NT2/D1 (cell line): ENCODE results near the gene HOXD4.

Experiments used
- SUZ12 ChIP-seq: IDR thresholded peaks from 2 replicates; pipeline ENCODE4 v1.6.1; 2011; ENCODE audit not compliant: insufficient read length, insufficient read depth; ENCODE audit errors: extremely low read depth
- YY1 ChIP-seq: IDR thresholded peaks from 2 replicates; pipeline ENCODE4 v1.6.1; 2011; ENCODE audit not compliant: insufficient read length, insufficient read depth
- ZNF274 ChIP-seq: IDR thresholded peaks from 2 replicates; pipeline ENCODE4 v1.6.1; 2011; ENCODE audit warnings: mild to moderate bottlenecking, low read depth, low read length

- TF ChIP-seq YY1 (no peak), SUZ12 (no peak), ZNF274 (no peak)
Measured at GRCh38 chr2:176126929-176127773, 24.2 kb upstream of the HOXD4 start.
